Body of pancreas (tissue), 4 donors: Measurements from ENCODE around the gene SPACDR. TPM values are rescaled to one million over a fixed set of nuclear protein-coding genes. Genes with fewer than 3 reads are reported as not detected.
"Not testable (repeated sequence)": the region's sequence is repeated elsewhere in the genome, so short reads cannot be mapped to it uniquely, and the experiment has no call there.

ENCODE experiments used
- ATAC-seq: fragments of 150-250 bp; one replicate; pipeline ENCODE4 v1.9.1; 2016
- DNase-seq, 4 donors: peaks; one replicate each; pipeline ENCODE4 v3.0.0-alpha.2; 2019
- H3K27ac ChIP-seq, 4 donors: fragments of 200-600 bp; sonication (generic); 1 replicate in 3 of 4; 2 replicates in 1 of 4; pipeline versions ENCODE4 v1.5.1 to v1.6.1; 2016 to 2019; ENCODE audit warnings: mild to moderate bottlenecking in 1 of 4, mixed read lengths in 1 of 4, moderate library complexity in 1 of 4
- H3K27me3 ChIP-seq, 2 donors: fragments of 200-600 bp; sonication (generic); one replicate each; pipeline ENCODE4 v1.6.0; 2016; ENCODE audit warnings: mild to moderate bottlenecking in 1 of 2
- H3K36me3 ChIP-seq, 2 donors: fragments of 200-600 bp; sonication (generic); replicated peaks in 1 of 2; 2 replicates each; pipeline ENCODE4 v1.5.1; 2016; ENCODE audit warnings: low read depth in 2 of 2; ENCODE audit not compliant: insufficient read depth in 1 of 2
- H3K4me1 ChIP-seq: fragments of 200-600 bp; sonication (generic); one replicate; pipeline ENCODE4 v1.6.0; 2016
- H3K4me3 ChIP-seq, 2 donors: fragments of 200-600 bp; sonication (generic); 1 replicate in 1 of 2; 2 replicates in 1 of 2; pipeline ENCODE4 v1.5.1; 2016 to 2019
- H3K9me3 ChIP-seq, 3 donors: fragments of 200-600 bp; sonication (generic); 1 replicate in 2 of 3; 2 replicates in 1 of 3; pipeline ENCODE4 v1.5.1; 2016
- CTCF ChIP-seq, 7 experiments: fragments of 450-650 bp in 4 of 7; fragments of 200-600 bp in 3 of 7; sonication (generic) in 3 of 7; IDR thresholded peaks; one replicate each; pipeline ENCODE4 v1.5.1; 2016 to 2019; ENCODE audit warnings: antibody characterized with exemption in 7 of 7
- POLR2A ChIP-seq, 3 donors: fragments of 450-650 bp; IDR thresholded peaks; one replicate each; pipeline ENCODE4 v1.6.1; 2016; ENCODE audit warnings: antibody characterized with exemption in 3 of 3, mild to moderate bottlenecking in 2 of 3
- WGBS, 2 donors: methylation state at CpG; one replicate each; pipeline ENCODE4 v1.1.5; 2017; 5-methylcytosine and 5-hydroxymethylcytosine counted together
- intact Hi-C: fragments of 100-400 bp; cut with DNase I; formaldehyde crosslinking; loops from one replicate; pipeline ENCODE4 v1.15.1; 2023
- total RNA-seq, 2 donors: library from RNA; depleted of rRNA; stranded (reverse); fragments of >200 nt; gene quantifications; one replicate each; pipeline ENCODE4 v1.1.0, GENCODE V29; 2016

Gene SPACDR
- total RNA-seq, 2 donors from 2014 or later = 1.0 TPM; not detected in 1

GRCh38 chr7:100452513-100452912 lies 11.5 kb downstream of the SPACDR start:
- intact Hi-C loops = no loop called here
- 86% methylated on average over 3 of the region's 3 CpGs for WGBS, 2 donors
- no peak overlapping the region for H3K27ac ChIP-seq
- no peak for TF ChIP-seq POLR2A (IDR thresholded peaks at IDR 0.05)
- no peak for TF ChIP-seq CTCF (IDR thresholded peaks at IDR 0.05)
- DNase-seq = no peak
- ATAC-seq = no peak
- no peaks in the 10 kb centered on the region for H3K27me3 ChIP-seq
- H3K36me3 ChIP-seq = no peaks in the 10 kb centered on the region
- no peak overlapping the region for H3K4me3 ChIP-seq
- no peaks in the 10 kb centered on the region for H3K9me3 ChIP-seq
- peaks cover 16% of the 10 kb centered on the region for H3K4me1 ChIP-seq

GRCh38 chr7:100449190-100449795 lies 14.8 kb downstream of the SPACDR start:
- Histone ChIP-seq H3K27ac (peak overlapping the region in 1 of 4 donors; percentile 77), H3K9me3 (no peaks in the 10 kb centered on the region), H3K36me3 (no peaks in the 10 kb centered on the region), H3K4me3 (no peak overlapping the region), H3K27me3 (no peaks in the 10 kb centered on the region), H3K4me1 (peaks cover 16% of the 10 kb centered on the region)
- TF ChIP-seq POLR2A (IDR thresholded peaks at IDR 0.05) (no peak), CTCF (IDR thresholded peaks at IDR 0.05) (no peak)
- no peak for DNase-seq
- WGBS, 2 donors = 82 to 85% methylated on average over 13 of the region's 13 CpGs
- intact Hi-C loops = no loop called here
- no peak for ATAC-seq

- H3K27ac ChIP-seq, ATAC-seq, H3K36me3 ChIP-seq, H3K4me3 ChIP-seq, DNase-seq, H3K27me3 ChIP-seq, intact Hi-C loops, H3K9me3 ChIP-seq: not testable (repeated sequence)
- 85 to 93% methylated on average over 8 of the region's 8 CpGs for WGBS, 2 donors
- H3K4me1 ChIP-seq = peaks cover 16% of the 10 kb centered on the region
Measured at GRCh38 chr7:100447363-100447762, 16.7 kb downstream of the SPACDR start.

GRCh38 chr7:100446040-100446439 lies 18.0 kb downstream of the SPACDR start:
- ATAC-seq (no peak), DNase-seq (no peak)
- Histone ChIP-seq H3K27me3 (no peaks in the 10 kb centered on the region), H3K4me1 (peaks cover 15% of the 10 kb centered on the region), H3K27ac (no peak overlapping the region), H3K36me3 (no peaks in the 10 kb centered on the region), H3K4me3 (no peak overlapping the region), H3K9me3 (no peaks in the 10 kb centered on the region)
- WGBS, 2 donors = 54 to 59% methylated on average over 2 of the region's 2 CpGs
- intact Hi-C loops = no loop called here
- TF ChIP-seq CTCF (IDR thresholded peaks at IDR 0.05) (no peak), POLR2A (IDR thresholded peaks at IDR 0.05) (no peak)

GRCh38 chr7:100444311-100445278 lies 19.5 kb downstream of the SPACDR start:
- Histone ChIP-seq H3K4me1 (peaks cover 1% of the 10 kb centered on the region), H3K27ac (peak overlapping the region in 3 of 4 donors; percentile 5 to 44 (median 8))
- WGBS, 2 donors = 46 to 54% methylated on average over 11 to 14 of the region's 14 CpGs

More at GRCh38 chr7:100444311-100445278, 19.5 kb downstream of the SPACDR start:
- DNase-seq (no peak), ATAC-seq (peak; percentile 54)
- Histone ChIP-seq H3K4me3 (no peak overlapping the region), H3K36me3 (no peaks in the 10 kb centered on the region), H3K9me3 (no peaks in the 10 kb centered on the region), H3K27me3 (no peaks in the 10 kb centered on the region)
- TF ChIP-seq CTCF (IDR thresholded peaks at IDR 0.05) (no peak), POLR2A (IDR thresholded peaks at IDR 0.05) (no peak)
- intact Hi-C loops = no loop called here
